Measurements from ENCODE around the gene THBS3.
A peak's percentile ranks its signal among the peaks of the same experiment; 100 is the strongest.
"Not testable (repeated sequence)": the region's sequence is repeated elsewhere in the genome, so short reads cannot be mapped to it uniquely, and the experiment has no call there.

Gene THBS3

DNA sequence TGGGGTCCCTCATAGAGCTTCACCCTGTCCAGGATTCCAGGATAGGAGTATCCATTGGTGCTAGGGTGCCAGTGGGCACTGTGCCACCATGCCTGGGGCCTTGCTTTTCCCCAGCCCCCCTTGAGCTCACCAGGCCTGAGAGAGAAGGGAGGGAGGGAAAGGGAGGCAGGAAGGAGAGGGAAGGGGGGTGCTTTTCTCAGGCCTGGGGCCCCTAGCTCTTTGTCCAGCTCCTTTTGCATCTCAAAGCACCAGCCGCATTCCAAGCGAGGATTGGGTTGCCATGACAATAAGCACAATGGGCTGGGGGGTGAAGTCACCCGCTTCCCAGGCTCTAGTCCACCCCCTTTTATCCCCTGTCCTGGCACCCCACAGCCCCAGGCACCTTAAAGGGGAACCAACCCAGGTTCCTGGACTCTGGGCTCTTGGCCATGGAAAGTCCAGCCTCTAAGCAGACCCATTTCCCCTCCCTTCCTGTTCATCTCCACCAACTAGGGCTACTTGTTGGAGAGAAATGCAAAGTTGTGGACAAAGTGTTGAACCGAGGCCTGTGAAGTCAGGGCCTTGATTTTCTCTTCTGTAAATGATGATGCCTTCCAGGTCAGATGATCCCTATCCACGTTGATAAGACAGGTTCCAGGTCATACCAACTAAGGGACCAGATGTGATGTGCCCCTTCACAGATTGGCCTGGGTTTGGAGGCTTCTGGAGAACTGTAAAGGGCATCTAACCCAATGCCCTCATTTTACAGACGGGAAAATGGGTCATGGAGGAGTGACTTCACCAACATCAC lies 11.4 kb downstream of the THBS3 start:
- peak; percentile 32 for DNase-seq (ENCODE audit: low read depth, low spot score)
- TF ChIP-seq CTCF (IDR thresholded peaks at IDR 0.05; ENCODE audit: low read depth, low read length), result no peak
- in situ Hi-C loops (cut with HindIII; ENCODE audit: low sequenced_read_pairs), result no loop called here
- H3K4me3 ChIP-seq (ENCODE audit: low read depth, low read length), result peak overlapping the region; percentile 48

DNA sequence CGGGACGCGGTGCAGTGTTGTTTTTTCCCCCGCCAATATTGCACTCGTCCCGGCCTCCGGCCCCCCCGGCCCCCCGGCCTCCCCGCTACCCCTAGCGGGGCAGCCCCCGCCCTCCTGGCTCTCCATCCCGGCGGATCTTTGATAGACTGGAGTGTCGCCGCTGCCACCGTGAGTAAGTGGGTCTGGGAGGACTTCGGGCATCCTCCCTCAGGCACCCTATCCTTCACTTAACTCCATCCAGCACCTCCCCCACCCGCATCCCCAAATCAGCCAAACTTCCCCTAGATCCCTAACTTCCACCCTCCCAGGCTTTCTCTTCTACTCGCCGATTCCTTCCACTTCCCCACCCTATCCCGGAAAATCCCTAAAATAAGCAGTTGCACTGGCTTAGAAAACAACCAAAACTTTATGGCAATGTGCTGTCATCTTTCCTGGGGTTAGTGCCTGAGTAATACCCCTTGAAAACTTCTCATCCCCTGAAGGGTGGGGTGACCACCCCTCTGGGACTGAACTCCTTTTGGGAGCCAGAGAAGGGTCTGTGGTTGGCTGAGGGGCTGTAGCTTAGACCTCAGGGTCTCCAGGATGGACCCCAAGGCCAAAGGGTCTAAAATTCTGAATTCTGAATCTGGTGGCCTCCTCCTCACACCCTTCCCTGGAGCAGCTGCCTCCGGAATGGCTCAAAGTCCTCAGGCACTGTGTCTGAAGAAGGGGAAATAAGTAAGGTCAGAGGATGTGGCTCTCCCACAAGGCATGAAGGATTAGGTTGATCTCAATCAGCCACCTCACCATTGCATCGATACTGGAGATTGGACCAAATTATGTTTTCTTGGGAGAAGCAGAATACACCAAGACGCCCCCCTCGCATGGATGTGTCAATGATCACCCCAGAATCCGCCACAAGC lies 12.2 kb downstream of the THBS3 start:
- H3K4me3 ChIP-seq (ENCODE audit: low read depth, low read length), result peak overlapping the region; percentile 48
- DNase-seq (ENCODE audit: low read depth, low spot score), result no peak
- in situ Hi-C loops (cut with HindIII; ENCODE audit: low sequenced_read_pairs), result no loop called here
- TF ChIP-seq CTCF (IDR thresholded peaks at IDR 0.05; ENCODE audit: low read depth, low read length), result no peak

DNA sequence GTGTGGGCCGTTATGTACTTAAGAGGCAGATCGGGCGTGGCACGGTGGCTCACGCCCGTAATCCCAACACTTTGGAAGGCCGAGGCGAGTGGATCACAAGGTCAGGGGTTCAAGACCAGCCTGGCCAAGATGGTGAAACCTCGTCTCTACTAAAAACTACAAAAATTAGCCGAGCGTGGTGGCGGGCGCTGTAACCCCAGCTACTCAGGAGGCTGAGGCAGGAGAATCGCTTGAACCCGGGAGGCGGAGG lies 13.8 kb downstream of the THBS3 start:
- DNase-seq (ENCODE audit: low read depth, low spot score); in situ Hi-C loops (cut with HindIII; ENCODE audit: low sequenced_read_pairs): not testable (repeated sequence)
- peak overlapping the region; percentile 48 for H3K4me3 ChIP-seq (ENCODE audit: low read depth, low read length)

- peak overlapping the region; percentile 48 for H3K4me3 ChIP-seq (ENCODE audit: low read depth, low read length)
- in situ Hi-C loops (cut with HindIII; ENCODE audit: low sequenced_read_pairs), result no loop called here
- TF ChIP-seq CTCF (IDR thresholded peaks at IDR 0.05; ENCODE audit: low read depth, low read length), result peak; percentile 100
- DNase-seq (ENCODE audit: low read depth, low spot score), result peak; percentile 95
These were observed 14.3 kb downstream of the THBS3 start for GRCh38 chr1:155193275-155193990.

- in situ Hi-C loops (cut with HindIII; ENCODE audit: low sequenced_read_pairs), result no loop called here
- DNase-seq (ENCODE audit: low read depth, low spot score), result no peak
- H3K4me3 ChIP-seq (ENCODE audit: low read depth, low read length), result peak overlapping the region; percentile 48
- TF ChIP-seq CTCF (IDR thresholded peaks at IDR 0.05; ENCODE audit: low read depth, low read length), result no peak
These were observed 15.1 kb downstream of the THBS3 start for GRCh38 chr1:155192346-155193274.

DNA sequence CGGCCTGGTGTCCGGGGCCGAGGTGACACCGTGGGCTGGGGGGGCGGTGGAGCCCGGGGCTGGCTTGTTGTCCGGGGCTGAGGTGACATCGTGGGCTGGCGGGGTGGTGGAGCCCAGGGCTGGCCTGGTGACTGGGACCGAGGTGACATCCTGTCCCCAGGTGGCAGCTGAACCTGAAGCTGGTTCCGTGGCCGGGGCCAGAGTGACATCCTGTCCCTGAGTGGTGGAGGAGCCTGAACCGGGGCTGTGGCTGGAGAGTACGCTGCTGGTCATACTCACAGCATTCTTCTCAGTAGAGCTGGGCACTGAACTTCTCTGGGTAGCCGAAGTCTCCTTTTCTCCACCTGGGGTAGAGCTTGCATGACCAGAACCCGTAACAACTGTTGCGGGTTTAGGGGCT lies 15.8 kb downstream of the THBS3 start:
- no peak for TF ChIP-seq CTCF (IDR thresholded peaks at IDR 0.05; ENCODE audit: low read depth, low read length)
- no peak for DNase-seq (ENCODE audit: low read depth, low spot score)
- in situ Hi-C loops (cut with HindIII; ENCODE audit: low sequenced_read_pairs), result no loop called here
- H3K4me3 ChIP-seq (ENCODE audit: low read depth, low read length), result no peak overlapping the region

DNA sequence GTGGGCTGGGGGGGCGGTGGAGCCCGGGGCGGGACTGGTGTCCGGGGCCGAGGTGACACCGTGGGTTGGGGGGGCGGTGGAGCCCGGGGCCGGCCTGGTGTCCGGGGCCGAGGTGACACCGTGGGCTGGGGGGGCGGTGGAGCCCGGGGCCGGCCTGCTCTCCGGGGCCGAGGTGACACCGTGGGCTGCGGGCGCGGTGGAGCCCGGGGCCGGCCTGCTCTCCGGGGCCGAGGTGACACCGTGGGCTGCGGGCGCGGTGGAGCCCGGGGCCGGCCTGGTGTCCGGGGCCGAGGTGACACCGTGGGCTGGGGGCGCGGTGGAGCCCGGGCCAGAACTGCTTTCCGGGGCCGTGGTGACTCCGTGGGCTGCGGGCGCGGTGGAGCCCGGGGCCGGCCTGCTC lies 17.8 kb downstream of the THBS3 start:
- in situ Hi-C loops (cut with HindIII; ENCODE audit: low sequenced_read_pairs); H3K4me3 ChIP-seq (ENCODE audit: low read depth, low read length); DNase-seq (ENCODE audit: low read depth, low spot score): not testable (repeated sequence)

All from astrocyte of the spinal cord (primary cell).